OCI-LY7 (cell line): ENCODE results near the gene OSER1.

ENCODE experiments used
- CTCF ChIP-seq: fragments of 200-600 bp; sonication (generic); conservative IDR thresholded peaks from 2 replicates; pipeline ENCODE4 v1.5.1; 2014; ENCODE audit warnings: mild to moderate bottlenecking, antibody characterized with exemption, low read length, moderate library complexity, mixed read lengths
- EZH2phosphoT487 ChIP-seq: fragments of 200-600 bp; sonication (generic); IDR thresholded peaks from 2 replicates; pipeline ENCODE4 v1.6.1; 2018; ENCODE audit warnings: low read depth, borderline replicate concordance, mild to moderate bottlenecking, mixed run types, antibody characterized with exemption, low read length, moderate library complexity, mixed read lengths

- TF ChIP-seq EZH2phosphoT487 (no peak), CTCF (no peak)
Measured at GRCh38 chr20:44199877-44200276, 10.7 kb downstream of the OSER1 start.
